Endodermal cell (in vitro differentiated cells): ENCODE results near the gene ANP32B. TPM values are rescaled to one million over a fixed set of nuclear protein-coding genes. Genes with fewer than 3 reads are reported as not detected.

ENCODE experiments used
- DNase-seq: peaks from one replicate; pipeline ENCODE4 v3.0.0-alpha.2; 2017
- H3K27ac ChIP-seq: 2 replicates; pipeline ENCODE4 v1.5.1; 2013; ENCODE audit warnings: mild to moderate bottlenecking, low read depth, low read length, moderate library complexity
- H3K27me3 ChIP-seq: 2 replicates; pipeline ENCODE4 v1.6.1; 2013; ENCODE audit warnings: mild to moderate bottlenecking, low read length, moderate library complexity; ENCODE audit not compliant: insufficient read depth, control insufficient read depth, poor library complexity, severe bottlenecking
- H3K36me3 ChIP-seq: 2 replicates; pipeline ENCODE4 v1.7.0; 2013; ENCODE audit warnings: mild to moderate bottlenecking, low read length, moderate library complexity; ENCODE audit not compliant: control insufficient read depth, insufficient read depth
- H3K4me1 ChIP-seq: one replicate; pipeline ENCODE4 v1.7.0; 2013; ENCODE audit warnings: low read length; ENCODE audit not compliant: control insufficient read depth, insufficient read depth
- H3K4me3 ChIP-seq: 2 replicates; pipeline ENCODE4 v1.5.1; 2013; ENCODE audit warnings: mild to moderate bottlenecking, low read length, moderate library complexity
- H3K9ac ChIP-seq: 2 replicates; pipeline ENCODE4 v1.6.1; 2013; ENCODE audit warnings: mild to moderate bottlenecking, low read length, moderate library complexity; ENCODE audit not compliant: poor library complexity, severe bottlenecking; ENCODE audit errors: extremely low read depth
- H3K9me3 ChIP-seq: 2 replicates; pipeline ENCODE4 v1.6.1; 2013; ENCODE audit warnings: mild to moderate bottlenecking, low read length, moderate library complexity; ENCODE audit not compliant: control insufficient read depth
- H3K27ac Mint-ChIP-seq: 2 replicates; pipeline ENCODE4 v1.8.0; 2020; ENCODE audit warnings: mixed read lengths
- H3K27me3 Mint-ChIP-seq: 2 replicates; pipeline ENCODE4 v1.8.0; 2021; ENCODE audit warnings: mild to moderate bottlenecking, mixed read lengths; ENCODE audit not compliant: insufficient read depth
- H3K36me3 Mint-ChIP-seq: 2 replicates; pipeline ENCODE4 v1.8.0; 2020; ENCODE audit warnings: low read depth, mixed read lengths
- H3K4me1 Mint-ChIP-seq: 2 replicates; pipeline ENCODE4 v1.8.0; 2020; ENCODE audit warnings: mixed read lengths
- H3K4me3 Mint-ChIP-seq: 2 replicates; pipeline ENCODE4 v1.8.0; 2020; ENCODE audit warnings: mild to moderate bottlenecking, moderate library complexity, mixed read lengths
- H3K9me3 Mint-ChIP-seq: 2 replicates; pipeline ENCODE4 v1.8.0; 2020; ENCODE audit warnings: mild to moderate bottlenecking, mixed read lengths
- CTCF ChIP-seq: fragments of 200-600 bp; sonication (generic); conservative IDR thresholded peaks from 2 replicates; pipeline ENCODE4 v1.5.0; 2021; ENCODE audit warnings: antibody characterized with exemption, mild to moderate bottlenecking
- WGBS, 2 experiments: methylation state at CpG; one replicate each; pipeline versions ENCODE4 v1.1.5 to v1.1.7; 2013; ENCODE audit warnings: missing lambda C conversion rate in 2 of 2, mixed read lengths in 1 of 2; ENCODE audit not compliant: insufficient coverage in 1 of 2, insufficient read length in 1 of 2; 5-methylcytosine and 5-hydroxymethylcytosine counted together
- total RNA-seq, 2 donors: library from RNA; stranded (reverse); fragmentation: NEBNext Ultra II Directional in 1 of 2; extraction: Animal tissue kit (Norgen Biotek cat#: 25700) in 1 of 2; gene quantifications; 2 replicates in 1 of 2; 3 replicates in 1 of 2; pipeline ENCODE4 v1.2.1, GENCODE V29; 2021

ANP32B gene
- total RNA-seq, 2 donors from 2014 or later: 155 to 191 TPM

GRCh38 chr9:98016137-98016680, 33.1 kb downstream of the ANP32B start:
- no peak overlapping the region for H3K27ac Mint-ChIP-seq
- no peaks in the 10 kb centered on the region for H3K4me1 Mint-ChIP-seq
- H3K27me3 ChIP-seq: no peaks in the 10 kb centered on the region
- H3K4me3 Mint-ChIP-seq: no peak overlapping the region
- 95 to 97% methylated on average over 4 of the region's 4 CpGs for WGBS, 2 experiments
- H3K36me3 ChIP-seq: peaks cover 86% of the 10 kb centered on the region
- H3K9me3 ChIP-seq: no peaks in the 10 kb centered on the region
- no peaks in the 10 kb centered on the region for H3K9me3 Mint-ChIP-seq
- H3K4me3 ChIP-seq: no peak overlapping the region
- no peak for TF ChIP-seq CTCF
- H3K4me1 ChIP-seq: no peaks in the 10 kb centered on the region
- no peak overlapping the region for H3K9ac ChIP-seq
- H3K36me3 Mint-ChIP-seq: peaks cover 64% of the 10 kb centered on the region
- H3K27ac ChIP-seq: no peak overlapping the region
- DNase-seq: no peak
- no peaks in the 10 kb centered on the region for H3K27me3 Mint-ChIP-seq

GRCh38 chr9:98017306-98017705, 34.2 kb downstream of the ANP32B start:
- no peak overlapping the region for H3K27ac Mint-ChIP-seq
- H3K36me3 ChIP-seq: peaks cover 75% of the 10 kb centered on the region
- WGBS, 2 experiments: 96 to 100% methylated on average over 1 of the region's 1 CpG

GRCh38 chr9:98018347-98018746, 35.2 kb downstream of the ANP32B start:
- Histone ChIP-seq H3K36me3 (peaks cover 66% of the 10 kb centered on the region), H3K27ac (no peak overlapping the region), H3K27me3 (no peaks in the 10 kb centered on the region), H3K9me3 (no peaks in the 10 kb centered on the region), H3K4me3 (no peak overlapping the region), H3K9ac (no peak overlapping the region), H3K4me1 (no peaks in the 10 kb centered on the region)
- no peaks in the 10 kb centered on the region for H3K27me3 Mint-ChIP-seq
- TF ChIP-seq CTCF: no peak
- H3K36me3 Mint-ChIP-seq: peaks cover 51% of the 10 kb centered on the region
- peaks cover 5% of the 10 kb centered on the region for H3K4me1 Mint-ChIP-seq
- H3K4me3 Mint-ChIP-seq: no peak overlapping the region
- H3K27ac Mint-ChIP-seq: no peak overlapping the region
- no peaks in the 10 kb centered on the region for H3K9me3 Mint-ChIP-seq
- DNase-seq: no peak
- WGBS, 2 experiments: 95 to 97% methylated on average over 4 to 5 of the region's 5 CpGs

More at GRCh38 chr9:98017306-98017705, 34.2 kb downstream of the ANP32B start:
- no peak overlapping the region for H3K27ac ChIP-seq
- DNase-seq: no peak
- Mint-ChIP-seq H3K4me3 (no peak overlapping the region), H3K36me3 (peaks cover 60% of the 10 kb centered on the region), H3K27me3 (no peaks in the 10 kb centered on the region), H3K9me3 (no peaks in the 10 kb centered on the region), H3K4me1 (peaks cover 5% of the 10 kb centered on the region)
- TF ChIP-seq CTCF: no peak
- H3K9me3 ChIP-seq: no peaks in the 10 kb centered on the region
- H3K4me1 ChIP-seq: no peaks in the 10 kb centered on the region
- H3K4me3 ChIP-seq: no peak overlapping the region
- H3K9ac ChIP-seq: no peak overlapping the region
- H3K27me3 ChIP-seq: no peaks in the 10 kb centered on the region
